Activated T-helper 1 cell treated with anti-CD3 and anti-CD28 coated beads, Interleukin-2, amount 50 U/mL, for 16 hours (primary cell): ENCODE results near the gene CD3E.
"Not testable (repeated sequence)": the region's sequence is repeated elsewhere in the genome, so short reads cannot be mapped to it uniquely, and the experiment has no call there.

Experiments
- DNase-seq, 2 donors: peaks; one replicate each; pipeline ENCODE4 v3.0.0-alpha.2; 2020; ENCODE audit warnings: low read depth in 1 of 2, low spot score in 1 of 2

CD3E gene

GRCh38 chr11:118290923-118291322, 13.6 kb upstream of the CD3E start:
- no peak for DNase-seq

GRCh38 chr11:118291477-118292135, 12.9 kb upstream of the CD3E start:
- DNase-seq: no peak

- no peak for DNase-seq
These were observed 10.5 kb upstream of the CD3E start for GRCh38 chr11:118294053-118294452.

- no peak for DNase-seq
These were observed 9.3 kb upstream of the CD3E start for GRCh38 chr11:118295199-118295598.

- no peak for DNase-seq
These were observed 8.6 kb upstream of the CD3E start for GRCh38 chr11:118295815-118296454.

GRCh38 chr11:118301600-118302195, 2.8 kb upstream of the CD3E start:
- no peak for DNase-seq

- no peak for DNase-seq
These were observed 333 bp upstream of the CD3E start for GRCh38 chr11:118304227-118304567.

GRCh38 chr11:118305726-118306125, 1.2 kb downstream of the CD3E start:
- no peak for DNase-seq

- no peak for DNase-seq
These were observed 2.0 kb downstream of the CD3E start for GRCh38 chr11:118306556-118306955.

GRCh38 chr11:118308995-118309528, 4.5 kb downstream of the CD3E start:
- DNase-seq: not testable (repeated sequence)

- no peak for DNase-seq
These were observed 5.7 kb downstream of the CD3E start for GRCh38 chr11:118310271-118310670.

GRCh38 chr11:118310781-118311485, 6.4 kb downstream of the CD3E start:
- DNase-seq: no peak

GRCh38 chr11:118311518-118311917, 7.0 kb downstream of the CD3E start:
- DNase-seq: no peak

GRCh38 chr11:118312328-118312727, 7.8 kb downstream of the CD3E start:
- no peak for DNase-seq

GRCh38 chr11:118313242-118313641, 8.7 kb downstream of the CD3E start:
- DNase-seq: no peak

- DNase-seq: no peak
These were observed 10.5 kb downstream of the CD3E start for GRCh38 chr11:118314988-118315411.

GRCh38 chr11:118318124-118318523, 13.6 kb downstream of the CD3E start:
- no peak for DNase-seq

GRCh38 chr11:118318581-118319336, 14.2 kb downstream of the CD3E start:
- no peak for DNase-seq

- no peak for DNase-seq
These were observed 14.8 kb downstream of the CD3E start for GRCh38 chr11:118319337-118319707.

GRCh38 chr11:118320515-118320914, 16.0 kb downstream of the CD3E start:
- DNase-seq: no peak
